BE2C (cell line): Measurements from ENCODE around the gene NDEL1.
A peak's percentile ranks its signal among the peaks of the same experiment; 100 is the strongest.

ENCODE experiments used
- DNase-seq: peaks from one replicate; pipeline ENCODE4 v3.0.0-alpha.2; 2020
- H3K27me3 ChIP-seq: fragments of 250-450 bp; sonication (Bioruptor Pico); 2 replicates; pipeline ENCODE4 v1.5.1; 2020; ENCODE audit warnings: mild to moderate bottlenecking
- H3K36me3 ChIP-seq: fragments of 250-450 bp; sonication (Bioruptor Pico); 2 replicates; pipeline ENCODE4 v1.5.1; 2020; ENCODE audit warnings: mild to moderate bottlenecking
- H3K4me1 ChIP-seq: fragments of 250-450 bp; sonication (Bioruptor Pico); 2 replicates; pipeline ENCODE4 v1.5.1; 2020
- H3K4me3 ChIP-seq: 2 replicates; pipeline ENCODE4 v1.5.1; 2011; ENCODE audit warnings: low read depth, low read length
- H3K9me3 ChIP-seq: fragments of 250-450 bp; sonication (Bioruptor Pico); 2 replicates; pipeline ENCODE4 v1.5.1; 2020
- TF ChIP-seq, protein P1 (sequence below): IDR thresholded peaks from 2 replicates; pipeline ENCODE4 v1.5.1; 2012; ENCODE audit warnings: mild to moderate bottlenecking, low read depth, low read length

The NDEL1 gene

DNA sequence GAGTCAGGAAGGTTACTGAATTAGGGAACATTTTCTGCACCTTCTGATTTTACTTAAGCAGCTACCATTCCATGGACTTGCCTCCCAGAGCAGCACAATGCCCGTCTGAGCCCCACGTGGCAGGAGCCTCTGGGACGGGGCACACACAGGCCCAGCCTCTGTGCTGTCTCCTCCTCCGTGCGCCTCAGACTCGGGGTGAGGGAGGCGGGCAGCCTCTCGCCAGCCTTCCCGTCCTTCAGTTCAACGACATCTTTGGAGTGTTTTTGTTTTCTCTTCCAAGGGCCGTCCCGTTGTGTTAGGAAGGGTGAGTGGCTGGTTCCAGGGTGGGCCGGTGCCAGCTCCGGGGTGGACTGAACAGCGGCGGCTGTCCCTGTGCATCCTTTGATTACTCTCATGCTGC, 31.8 kb downstream of the NDEL1 start:
- H3K4me1 ChIP-seq = no peaks in the 10 kb centered on the region
- no peak overlapping the region for H3K4me3 ChIP-seq
- TF ChIP-seq, protein P1, sequence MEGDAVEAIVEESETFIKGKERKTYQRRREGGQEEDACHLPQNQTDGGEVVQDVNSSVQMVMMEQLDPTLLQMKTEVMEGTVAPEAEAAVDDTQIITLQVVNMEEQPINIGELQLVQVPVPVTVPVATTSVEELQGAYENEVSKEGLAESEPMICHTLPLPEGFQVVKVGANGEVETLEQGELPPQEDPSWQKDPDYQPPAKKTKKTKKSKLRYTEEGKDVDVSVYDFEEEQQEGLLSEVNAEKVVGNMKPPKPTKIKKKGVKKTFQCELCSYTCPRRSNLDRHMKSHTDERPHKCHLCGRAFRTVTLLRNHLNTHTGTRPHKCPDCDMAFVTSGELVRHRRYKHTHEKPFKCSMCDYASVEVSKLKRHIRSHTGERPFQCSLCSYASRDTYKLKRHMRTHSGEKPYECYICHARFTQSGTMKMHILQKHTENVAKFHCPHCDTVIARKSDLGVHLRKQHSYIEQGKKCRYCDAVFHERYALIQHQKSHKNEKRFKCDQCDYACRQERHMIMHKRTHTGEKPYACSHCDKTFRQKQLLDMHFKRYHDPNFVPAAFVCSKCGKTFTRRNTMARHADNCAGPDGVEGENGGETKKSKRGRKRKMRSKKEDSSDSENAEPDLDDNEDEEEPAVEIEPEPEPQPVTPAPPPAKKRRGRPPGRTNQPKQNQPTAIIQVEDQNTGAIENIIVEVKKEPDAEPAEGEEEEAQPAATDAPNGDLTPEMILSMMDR = no peak
- H3K9me3 ChIP-seq = no peaks in the 10 kb centered on the region
- DNase-seq = no peak
- no peaks in the 10 kb centered on the region for H3K27me3 ChIP-seq
- H3K36me3 ChIP-seq = no peaks in the 10 kb centered on the region

DNA sequence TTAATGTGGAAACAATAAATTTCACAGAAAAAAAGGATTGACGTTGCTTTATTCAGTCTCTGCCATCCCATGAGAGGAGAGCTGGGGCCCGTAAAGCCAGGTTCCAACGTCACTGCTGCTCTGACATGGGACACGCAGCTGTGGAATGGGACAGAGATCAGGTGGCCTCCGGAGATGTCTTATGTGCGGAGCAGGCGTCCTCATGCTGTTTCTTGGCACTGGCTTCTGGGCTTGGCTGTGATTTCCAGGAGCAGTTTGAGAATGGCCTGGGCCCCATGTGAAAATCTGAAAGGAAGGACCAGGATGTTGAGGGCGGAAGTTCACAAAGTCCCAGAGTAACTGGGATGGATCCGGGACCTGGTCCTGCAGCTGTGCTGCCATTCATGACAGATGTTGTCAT, 32.4 kb downstream of the NDEL1 start:
- H3K36me3 ChIP-seq = no peaks in the 10 kb centered on the region
- H3K4me3 ChIP-seq = no peak overlapping the region
- H3K27me3 ChIP-seq = no peaks in the 10 kb centered on the region
- no peaks in the 10 kb centered on the region for H3K4me1 ChIP-seq
- TF ChIP-seq, protein P1 = no peak
- H3K9me3 ChIP-seq = no peaks in the 10 kb centered on the region
- DNase-seq = no peak

DNA sequence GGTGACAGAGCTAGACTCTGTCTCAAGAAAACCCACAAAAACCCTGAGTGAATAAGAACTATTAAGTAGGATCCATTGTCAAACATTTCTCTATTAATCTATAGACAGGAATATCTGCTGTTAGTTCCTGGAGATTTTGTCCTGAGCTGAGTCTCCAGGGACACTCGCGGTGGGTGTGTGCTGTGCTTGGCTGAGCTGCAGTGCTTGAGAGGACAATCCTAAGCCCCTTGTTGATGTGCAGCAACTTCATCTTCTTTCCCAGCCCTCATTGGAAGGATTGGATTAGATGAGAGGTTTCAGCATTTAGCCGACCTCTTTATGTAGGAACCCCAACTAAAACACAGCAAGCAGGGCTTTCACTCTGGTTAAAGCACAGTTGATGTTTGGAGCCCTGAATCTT, 33.3 kb downstream of the NDEL1 start:
- Histone ChIP-seq H3K9me3 (no peaks in the 10 kb centered on the region), H3K4me3 (no peak overlapping the region), H3K36me3 (no peaks in the 10 kb centered on the region), H3K4me1 (no peaks in the 10 kb centered on the region), H3K27me3 (no peaks in the 10 kb centered on the region)
- TF ChIP-seq, protein P1 = no peak
- DNase-seq = no peak

DNA sequence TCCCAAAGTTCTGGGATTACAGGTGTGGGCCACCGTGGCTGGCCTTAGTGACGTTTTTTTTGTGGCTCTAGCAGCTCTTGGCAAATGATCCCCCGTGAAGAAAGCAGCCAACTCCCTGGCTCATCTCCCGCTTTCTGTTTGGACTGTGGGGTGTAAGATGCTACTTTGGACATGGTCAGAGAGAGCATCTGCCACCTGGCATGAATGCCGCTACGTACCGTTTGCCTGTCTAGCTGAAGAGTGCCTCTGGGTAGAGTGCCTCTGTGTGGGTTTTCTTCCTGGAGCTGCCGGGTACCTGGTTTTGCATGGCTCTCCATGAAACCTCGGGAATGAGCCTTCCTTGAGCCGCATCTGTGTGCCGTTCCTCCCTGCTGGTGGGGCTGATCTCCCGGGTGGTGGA, 34.3 kb downstream of the NDEL1 start:
- Histone ChIP-seq H3K9me3 (no peaks in the 10 kb centered on the region), H3K36me3 (no peaks in the 10 kb centered on the region; the same call in 1 of the 2 replicates), H3K4me3 (no peak overlapping the region), H3K27me3 (no peaks in the 10 kb centered on the region), H3K4me1 (no peaks in the 10 kb centered on the region)
- no peak for DNase-seq
- TF ChIP-seq, protein P1 = no peak

DNA sequence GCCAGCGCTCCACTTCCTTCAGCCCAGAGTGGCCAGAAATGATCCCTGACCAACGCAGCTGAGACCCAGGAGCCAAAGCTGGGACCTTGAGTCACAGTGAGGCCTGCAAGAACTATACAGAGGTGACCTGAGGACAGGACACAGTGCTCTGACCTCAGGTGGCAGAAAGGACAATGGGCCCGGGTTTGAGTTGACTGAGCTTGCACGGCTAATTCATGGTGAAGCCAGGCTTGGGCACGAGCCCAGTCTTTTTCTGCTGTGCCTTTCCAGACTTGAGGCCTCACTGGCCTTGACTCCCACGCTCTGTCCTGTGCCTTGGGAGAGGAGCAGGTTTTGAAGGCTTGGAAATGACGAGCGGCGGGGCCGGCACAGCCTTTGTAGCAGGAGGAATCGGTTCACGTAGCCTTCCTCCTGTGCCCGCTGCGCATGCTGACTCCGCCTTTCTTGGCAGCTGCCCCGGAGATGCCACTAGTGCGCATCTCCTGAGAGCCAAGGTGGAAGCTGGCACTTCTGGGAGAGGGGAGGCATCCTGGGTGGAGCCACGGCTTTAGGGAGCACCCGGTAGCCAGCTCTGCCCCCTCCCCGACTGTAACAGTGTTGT, 34.9 kb downstream of the NDEL1 start:
- Histone ChIP-seq H3K4me3 (no peak overlapping the region), H3K9me3 (no peaks in the 10 kb centered on the region), H3K27me3 (no peaks in the 10 kb centered on the region), H3K36me3 (no peaks in the 10 kb centered on the region; the same call in 1 of the 2 replicates), H3K4me1 (no peaks in the 10 kb centered on the region)
- TF ChIP-seq, protein P1 = no peak
- DNase-seq = peak; percentile 18

DNA sequence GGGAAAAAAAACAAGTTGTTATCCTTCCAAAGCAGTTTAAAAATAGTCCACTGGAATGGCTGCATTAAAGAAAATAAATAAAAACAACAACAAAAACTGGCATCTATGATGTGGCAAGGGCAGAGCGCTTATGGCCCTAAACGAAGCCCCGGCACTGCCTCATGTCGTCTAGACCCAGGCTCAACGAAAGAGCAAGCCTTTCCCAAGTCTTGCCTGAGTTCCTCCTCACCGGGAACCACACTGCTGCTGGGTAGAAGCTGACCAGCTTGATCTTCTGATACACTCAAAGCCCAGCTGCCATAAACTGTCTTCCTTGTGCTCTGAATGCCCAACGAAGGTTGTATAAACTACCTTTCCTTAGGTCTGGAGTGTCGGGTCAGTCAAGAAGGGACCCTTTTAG, 37.0 kb downstream of the NDEL1 start:
- Histone ChIP-seq H3K36me3 (peaks cover 4% of the 10 kb centered on the region), H3K9me3 (no peaks in the 10 kb centered on the region), H3K4me1 (no peaks in the 10 kb centered on the region), H3K27me3 (no peaks in the 10 kb centered on the region), H3K4me3 (no peak overlapping the region)
- TF ChIP-seq, protein P1 = no peak
- no peak for DNase-seq
